ENCODE results near the gene NTM.

- TF ChIP-seq, protein P1, sequence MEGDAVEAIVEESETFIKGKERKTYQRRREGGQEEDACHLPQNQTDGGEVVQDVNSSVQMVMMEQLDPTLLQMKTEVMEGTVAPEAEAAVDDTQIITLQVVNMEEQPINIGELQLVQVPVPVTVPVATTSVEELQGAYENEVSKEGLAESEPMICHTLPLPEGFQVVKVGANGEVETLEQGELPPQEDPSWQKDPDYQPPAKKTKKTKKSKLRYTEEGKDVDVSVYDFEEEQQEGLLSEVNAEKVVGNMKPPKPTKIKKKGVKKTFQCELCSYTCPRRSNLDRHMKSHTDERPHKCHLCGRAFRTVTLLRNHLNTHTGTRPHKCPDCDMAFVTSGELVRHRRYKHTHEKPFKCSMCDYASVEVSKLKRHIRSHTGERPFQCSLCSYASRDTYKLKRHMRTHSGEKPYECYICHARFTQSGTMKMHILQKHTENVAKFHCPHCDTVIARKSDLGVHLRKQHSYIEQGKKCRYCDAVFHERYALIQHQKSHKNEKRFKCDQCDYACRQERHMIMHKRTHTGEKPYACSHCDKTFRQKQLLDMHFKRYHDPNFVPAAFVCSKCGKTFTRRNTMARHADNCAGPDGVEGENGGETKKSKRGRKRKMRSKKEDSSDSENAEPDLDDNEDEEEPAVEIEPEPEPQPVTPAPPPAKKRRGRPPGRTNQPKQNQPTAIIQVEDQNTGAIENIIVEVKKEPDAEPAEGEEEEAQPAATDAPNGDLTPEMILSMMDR (IDR thresholded peaks at IDR 0.05) = no peak
- TF ChIP-seq POLR2A (IDR thresholded peaks at IDR 0.05) = no peak
- TF ChIP-seq POLR2AphosphoS5 (IDR thresholded peaks at IDR 0.05) = no peak
These were observed 563.6 kb downstream of the NTM start for GRCh38 chr11:131934006-131934405.

Measured in breast epithelium (tissue), 3 donors.